CD4-positive, CD25-positive, alpha-beta regulatory T cell (primary cell): ENCODE data around the gene HPCAL4. TPM values are rescaled to one million over a fixed set of nuclear protein-coding genes. Genes with fewer than 3 reads are reported as not detected.
A peak's percentile ranks its signal among the peaks of the same experiment; 100 is the strongest.

Source experiments
- ATAC-seq, 2 donors: fragments of 150-1000 bp; cut with Tn5 transposase; one replicate each; pipeline ENCODE4 v1.10.0; 2021; ENCODE audit warnings: low read depth in 2 of 2, moderate number of reproducible peaks in 2 of 2, moderate library complexity in 1 of 2
- DNase-seq, 3 donors: peaks; one replicate each; pipeline versions ENCODE4 v3.0.0 to v3.0.0-alpha.2; 2012 to 2022; ENCODE audit warnings: mixed read lengths in 1 of 3
- H3K27ac ChIP-seq: one replicate; pipeline ENCODE4 v1.7.0; 2013; ENCODE audit warnings: mild to moderate bottlenecking, low read length; ENCODE audit not compliant: insufficient read depth, poor library complexity, severe bottlenecking
- H3K27me3 ChIP-seq: one replicate; pipeline ENCODE4 v1.7.0; 2013; ENCODE audit warnings: low read length; ENCODE audit not compliant: control insufficient read depth, insufficient read depth
- H3K36me3 ChIP-seq: one replicate; pipeline ENCODE4 v1.7.0; 2013; ENCODE audit warnings: mild to moderate bottlenecking, low read length, moderate library complexity; ENCODE audit not compliant: control insufficient read depth, insufficient read depth
- H3K4me1 ChIP-seq: 2 replicates; pipeline ENCODE4 v1.7.0; 2013; ENCODE audit warnings: mild to moderate bottlenecking, low read length; ENCODE audit not compliant: insufficient read depth, control insufficient read depth, poor library complexity, severe bottlenecking
- H3K4me3 ChIP-seq: one replicate; pipeline ENCODE4 v1.7.0; 2013; ENCODE audit warnings: low read depth, mild to moderate bottlenecking, low read length, moderate library complexity
- H3K9me3 ChIP-seq, 2 experiments: 1 replicate in 1 of 2; 2 replicates in 1 of 2; pipeline ENCODE4 v1.7.0; 2013; ENCODE audit warnings: low read length in 2 of 2, mild to moderate bottlenecking in 1 of 2, moderate library complexity in 1 of 2; ENCODE audit not compliant: control insufficient read depth in 2 of 2
- H3K27ac Mint-ChIP-seq, 3 donors: one replicate each; pipeline ENCODE4 v1.8.0; 2020 to 2022; ENCODE audit warnings: mild to moderate bottlenecking in 3 of 3, mixed read lengths in 3 of 3, moderate library complexity in 2 of 3
- H3K27me3 Mint-ChIP-seq: one replicate; pipeline ENCODE4 v1.8.0; 2022; ENCODE audit warnings: mild to moderate bottlenecking, mixed read lengths
- H3K36me3 Mint-ChIP-seq: one replicate; pipeline ENCODE4 v1.8.0; 2020; ENCODE audit warnings: mixed read lengths
- H3K4me1 Mint-ChIP-seq, 4 donors: one replicate each; pipeline ENCODE4 v1.8.0; 2020 to 2022; ENCODE audit warnings: mixed read lengths in 4 of 4, mild to moderate bottlenecking in 1 of 4
- H3K4me3 Mint-ChIP-seq, 4 donors: one replicate each; pipeline ENCODE4 v1.8.0; 2020 to 2022; ENCODE audit warnings: mild to moderate bottlenecking in 4 of 4, mixed read lengths in 4 of 4, moderate library complexity in 3 of 4
- H3K9me3 Mint-ChIP-seq, 7 donors: one replicate each; pipeline ENCODE4 v1.8.0; 2020 to 2022; ENCODE audit warnings: mixed read lengths in 7 of 7, mild to moderate bottlenecking in 3 of 7, moderate library complexity in 2 of 7
- polyA plus RNA-seq, 4 donors: library from polyadenylated mRNA; unstranded; fragments of 300-500 nt; fragmentation: Illumina TruSeq; gene quantifications; one replicate each; pipeline ENCODE4 v1.2.3, GENCODE V29; 2021
- total RNA-seq: library from RNA; stranded (reverse); gene quantifications from one replicate; pipeline ENCODE4 v1.2.3, GENCODE V29; 2022

Gene HPCAL4
- total and polyA plus RNA-seq, 5 donors from 2014 or later = 9.5 to 19.7 (median 13.8) TPM

DNA sequence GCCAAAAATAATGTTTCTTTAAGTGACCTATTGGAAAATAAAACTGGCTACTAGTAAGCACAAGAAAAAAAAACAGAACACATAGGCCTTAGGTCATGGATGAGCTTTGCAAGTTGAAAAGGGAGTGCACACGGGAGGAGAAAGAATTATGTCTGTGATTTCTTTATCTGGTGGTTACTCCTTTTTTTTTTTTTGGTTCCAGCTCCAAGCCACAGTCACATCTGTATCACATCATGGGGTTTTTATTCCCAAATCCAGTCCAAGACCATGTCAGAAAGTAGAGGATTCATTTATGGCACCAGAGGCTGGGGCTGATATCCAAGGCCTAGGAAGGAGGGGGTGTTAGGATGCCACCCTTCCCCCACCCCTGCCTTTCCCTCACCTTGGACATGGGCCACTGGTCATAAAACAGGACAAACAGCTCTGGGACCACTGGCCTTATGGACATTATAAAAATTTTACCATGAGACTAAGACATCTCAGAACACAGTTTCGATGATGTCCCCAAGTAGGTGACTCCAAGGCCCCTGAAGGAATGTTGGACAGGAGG lies 41.5 kb downstream of the HPCAL4 start:
- H3K27me3 Mint-ChIP-seq = peaks cover 9% of the 10 kb centered on the region
- no peak overlapping the region for H3K4me3 Mint-ChIP-seq
- H3K36me3 Mint-ChIP-seq = no peaks in the 10 kb centered on the region
- no peaks in the 10 kb centered on the region for H3K9me3 Mint-ChIP-seq
- Histone ChIP-seq H3K27ac (no peak overlapping the region), H3K4me3 (no peak overlapping the region), H3K27me3 (no peaks in the 10 kb centered on the region), H3K36me3 (no peaks in the 10 kb centered on the region), H3K4me1 (peaks cover 4% of the 10 kb centered on the region), H3K9me3 (no peaks in the 10 kb centered on the region)
- H3K4me1 Mint-ChIP-seq = peaks cover 0 to 6% (median 4%) of the 10 kb centered on the region in 4 donors
- DNase-seq (no peak), ATAC-seq (no peak)
- H3K27ac Mint-ChIP-seq = no peak overlapping the region

DNA sequence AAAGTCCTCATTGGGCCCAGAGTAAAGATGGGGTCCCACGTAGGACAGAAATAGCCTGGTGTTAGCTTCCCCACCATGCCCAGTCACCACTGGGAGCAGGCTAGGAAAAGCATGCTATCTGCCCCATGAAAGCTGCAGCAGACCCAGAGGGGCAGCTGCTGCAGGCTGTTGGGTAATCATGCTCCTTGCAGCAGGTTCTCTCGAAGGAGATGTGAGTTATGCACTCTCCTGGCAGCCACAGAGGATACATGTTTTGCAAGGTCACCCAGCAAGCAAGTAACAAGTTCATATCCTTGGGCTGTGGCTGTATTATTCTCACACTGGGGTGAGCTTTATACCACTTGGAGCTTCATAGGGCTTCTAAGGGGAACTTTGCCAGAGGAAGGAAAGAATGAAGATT lies 42.7 kb downstream of the HPCAL4 start:
- DNase-seq (no peak), ATAC-seq (no peak)
- H3K27me3 ChIP-seq = no peaks in the 10 kb centered on the region
- H3K4me1 Mint-ChIP-seq = peaks cover 0 to 4% (median 3%) of the 10 kb centered on the region in 4 donors
- no peaks in the 10 kb centered on the region for H3K36me3 ChIP-seq
- H3K9me3 Mint-ChIP-seq = no peaks in the 10 kb centered on the region
- peaks cover 5% of the 10 kb centered on the region for H3K27me3 Mint-ChIP-seq
- H3K4me1 ChIP-seq = no peaks in the 10 kb centered on the region
- no peaks in the 10 kb centered on the region for H3K9me3 ChIP-seq
- no peak overlapping the region for H3K4me3 ChIP-seq
- no peak overlapping the region for H3K4me3 Mint-ChIP-seq
- no peak overlapping the region for H3K27ac ChIP-seq
- peak overlapping the region in 1 of 3 donors; percentile 1 for H3K27ac Mint-ChIP-seq
- no peaks in the 10 kb centered on the region for H3K36me3 Mint-ChIP-seq

DNA sequence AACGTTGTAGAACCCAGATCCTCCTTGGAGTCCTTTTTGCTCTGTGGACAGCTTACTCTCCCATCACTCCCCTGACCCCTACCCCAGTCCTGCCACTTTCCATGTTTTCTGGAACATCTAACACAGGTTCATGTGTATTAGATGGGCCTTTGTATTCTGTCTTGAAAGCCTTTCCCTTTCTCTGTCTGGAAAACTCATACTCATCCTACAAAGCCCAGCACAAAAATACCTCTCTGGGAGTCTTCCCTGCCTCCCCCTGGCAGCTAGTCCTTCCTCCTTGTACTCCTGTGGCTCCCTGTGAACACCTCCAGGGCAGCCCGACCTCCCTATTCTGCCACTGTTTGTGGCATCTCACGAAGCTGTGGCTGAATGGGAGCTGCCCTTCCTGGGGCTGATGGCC lies 44.0 kb downstream of the HPCAL4 start:
- Histone ChIP-seq H3K9me3 (no peaks in the 10 kb centered on the region), H3K27me3 (no peaks in the 10 kb centered on the region), H3K36me3 (no peaks in the 10 kb centered on the region), H3K4me1 (no peaks in the 10 kb centered on the region), H3K4me3 (no peak overlapping the region), H3K27ac (no peak overlapping the region)
- no peak overlapping the region for H3K4me3 Mint-ChIP-seq
- ATAC-seq (no peak), DNase-seq (no peak)
- H3K36me3 Mint-ChIP-seq = no peaks in the 10 kb centered on the region
- H3K9me3 Mint-ChIP-seq = no peaks in the 10 kb centered on the region
- no peaks in the 10 kb centered on the region for H3K4me1 Mint-ChIP-seq
- peaks cover 5% of the 10 kb centered on the region for H3K27me3 Mint-ChIP-seq
- no peak overlapping the region for H3K27ac Mint-ChIP-seq

DNA sequence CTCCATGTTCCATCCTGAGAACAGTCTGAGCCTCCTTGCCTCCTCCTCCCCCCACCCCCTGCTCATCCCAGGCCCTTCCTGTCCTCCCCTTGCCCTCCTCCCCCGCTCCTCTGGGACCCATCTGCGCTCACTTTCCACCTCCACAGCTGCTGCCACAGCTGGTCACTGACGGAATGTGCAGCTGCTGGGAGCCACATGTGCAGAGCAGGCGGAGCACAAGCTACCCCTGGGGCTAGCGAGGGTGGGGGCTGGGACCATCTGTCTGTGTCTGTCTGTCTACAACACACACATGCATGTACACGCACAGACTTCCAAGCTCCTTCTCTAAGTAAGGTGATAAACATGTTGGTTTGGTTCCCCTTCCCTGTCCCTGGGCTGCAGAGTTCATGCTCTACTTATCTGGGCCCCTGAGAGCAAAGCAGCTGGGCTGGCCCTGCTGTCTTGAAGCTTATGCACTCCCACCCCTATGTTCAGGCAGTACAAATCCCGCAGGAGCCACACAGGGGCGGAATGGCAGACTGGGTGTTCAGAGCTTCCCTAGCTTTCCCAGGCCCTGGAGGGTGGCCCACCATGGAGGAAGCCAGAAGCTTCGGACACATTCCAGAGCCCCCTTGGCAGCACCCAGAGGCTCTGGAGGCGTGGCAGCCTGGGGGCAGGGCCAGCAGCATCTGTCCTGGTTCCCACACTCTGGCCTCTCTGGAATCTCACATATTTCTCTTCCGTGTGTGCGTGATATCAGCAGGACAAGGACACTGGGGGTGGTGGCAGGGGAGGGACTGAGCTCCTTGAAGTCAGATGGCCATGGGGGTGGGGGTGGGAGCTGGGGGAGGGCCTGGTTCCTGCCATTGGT lies 44.8 kb downstream of the HPCAL4 start:
- no peaks in the 10 kb centered on the region for H3K36me3 Mint-ChIP-seq
- ATAC-seq (no peak), DNase-seq (no peak)
- Histone ChIP-seq H3K27ac (no peak overlapping the region), H3K27me3 (no peaks in the 10 kb centered on the region), H3K4me3 (no peak overlapping the region), H3K4me1 (no peaks in the 10 kb centered on the region), H3K9me3 (no peaks in the 10 kb centered on the region), H3K36me3 (no peaks in the 10 kb centered on the region)
- H3K9me3 Mint-ChIP-seq = no peaks in the 10 kb centered on the region
- H3K27me3 Mint-ChIP-seq = peaks cover 5% of the 10 kb centered on the region
- no peaks in the 10 kb centered on the region for H3K4me1 Mint-ChIP-seq
- no peak overlapping the region for H3K4me3 Mint-ChIP-seq
- no peak overlapping the region for H3K27ac Mint-ChIP-seq

DNA sequence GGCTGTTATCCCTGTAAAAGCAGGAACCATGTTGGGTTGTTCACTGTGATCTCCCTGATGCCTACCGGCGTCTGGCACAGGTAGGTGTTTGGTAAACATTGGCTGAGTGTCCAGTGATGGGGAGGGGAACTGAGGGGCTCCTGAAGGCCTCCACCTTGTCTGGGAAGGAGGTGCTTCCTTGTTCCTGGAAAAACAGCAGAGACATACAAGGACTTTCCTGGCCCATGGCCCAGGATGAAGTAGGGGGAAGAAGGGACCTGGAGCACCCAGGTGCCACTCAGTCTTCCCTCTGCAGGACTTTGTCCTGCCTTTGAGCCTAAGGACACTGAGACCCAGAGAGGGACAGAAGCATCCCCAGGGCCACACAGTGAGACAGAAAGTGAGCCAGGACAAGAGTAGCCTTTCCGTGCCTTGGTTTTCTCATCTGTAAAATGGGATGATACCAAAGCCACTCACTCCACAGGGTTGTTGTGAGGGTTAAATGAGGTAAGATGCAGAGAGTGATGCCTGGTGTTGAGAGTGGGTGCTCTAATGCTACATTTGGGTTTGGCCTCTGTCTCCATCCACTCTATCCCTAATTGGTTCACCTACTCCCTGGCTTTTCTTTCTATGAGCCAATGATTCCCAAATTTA lies 45.7 kb downstream of the HPCAL4 start:
- Mint-ChIP-seq H3K27me3 (peaks cover 5% of the 10 kb centered on the region), H3K4me1 (no peaks in the 10 kb centered on the region), H3K9me3 (no peaks in the 10 kb centered on the region), H3K4me3 (no peak overlapping the region), H3K27ac (no peak overlapping the region), H3K36me3 (no peaks in the 10 kb centered on the region)
- Histone ChIP-seq H3K9me3 (no peaks in the 10 kb centered on the region), H3K4me3 (no peak overlapping the region), H3K36me3 (no peaks in the 10 kb centered on the region), H3K27me3 (no peaks in the 10 kb centered on the region), H3K4me1 (no peaks in the 10 kb centered on the region), H3K27ac (no peak overlapping the region)
- ATAC-seq = no peak
- no peak for DNase-seq

DNA sequence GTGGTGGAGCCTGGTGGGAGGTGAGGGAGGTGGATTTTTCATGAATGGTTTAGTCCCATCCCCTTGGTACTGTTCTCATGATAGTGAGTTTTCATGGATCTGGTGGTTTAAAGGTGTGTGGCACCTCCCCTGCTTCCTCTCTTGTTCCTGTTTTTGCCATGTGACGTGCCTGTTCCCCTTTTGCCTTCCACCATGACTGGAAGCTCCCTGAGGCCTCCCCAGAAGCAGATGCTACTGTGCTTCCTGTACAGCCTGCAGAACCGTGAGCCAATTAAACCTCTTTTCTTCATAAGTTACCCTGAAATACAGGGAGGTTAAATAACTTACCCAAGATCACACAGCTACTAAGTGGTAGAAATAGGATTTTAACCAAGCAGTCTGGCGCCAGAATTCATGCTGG lies 47.5 kb downstream of the HPCAL4 start:
- Mint-ChIP-seq H3K4me3 (no peak overlapping the region), H3K27ac (no peak overlapping the region), H3K9me3 (no peaks in the 10 kb centered on the region)

DNA sequence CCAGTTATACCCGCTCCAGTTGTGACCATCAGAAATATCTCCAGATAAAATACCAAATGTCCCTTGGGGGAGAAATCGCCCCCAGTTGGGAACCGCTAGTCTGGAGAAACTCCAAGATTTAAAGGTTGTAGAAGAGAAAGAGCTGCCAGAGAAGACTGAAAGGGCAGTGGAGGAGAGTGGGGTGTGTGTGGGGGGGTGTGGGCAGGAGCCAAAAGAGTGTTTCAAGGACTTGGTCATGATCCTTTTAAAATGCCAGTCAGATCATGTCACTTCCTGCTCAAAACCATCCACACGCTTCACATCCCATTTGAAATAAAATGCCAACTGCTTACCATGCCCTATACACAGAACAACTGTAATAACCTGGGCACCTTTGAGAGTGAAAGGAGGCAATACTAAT lies 48.4 kb downstream of the HPCAL4 start:
- H3K4me3 ChIP-seq = no peak overlapping the region
- peaks cover 7% of the 10 kb centered on the region for H3K27me3 ChIP-seq
- no peak overlapping the region for H3K27ac Mint-ChIP-seq
- no peak for DNase-seq
- peaks cover 14% of the 10 kb centered on the region for H3K27me3 Mint-ChIP-seq
- peaks cover 0 to 6% (median 0%) of the 10 kb centered on the region in 4 donors for H3K4me1 Mint-ChIP-seq
- H3K4me1 ChIP-seq = peaks cover 8% of the 10 kb centered on the region
- H3K9me3 ChIP-seq = no peaks in the 10 kb centered on the region
- H3K4me3 Mint-ChIP-seq = no peak overlapping the region
- H3K27ac ChIP-seq = no peak overlapping the region
- no peaks in the 10 kb centered on the region for H3K36me3 ChIP-seq
- no peaks in the 10 kb centered on the region for H3K36me3 Mint-ChIP-seq
- no peaks in the 10 kb centered on the region for H3K9me3 Mint-ChIP-seq
- no peak for ATAC-seq

More for the DNA sequence above, 47.5 kb downstream of the HPCAL4 start:
- DNase-seq (no peak), ATAC-seq (no peak)
- Histone ChIP-seq H3K36me3 (no peaks in the 10 kb centered on the region), H3K4me1 (peaks cover 8% of the 10 kb centered on the region), H3K27ac (no peak overlapping the region), H3K9me3 (no peaks in the 10 kb centered on the region), H3K27me3 (peaks cover 4% of the 10 kb centered on the region), H3K4me3 (no peak overlapping the region)
- Mint-ChIP-seq H3K4me1 (peaks cover 0 to 6% (median 0%) of the 10 kb centered on the region in 4 donors), H3K27me3 (peaks cover 5% of the 10 kb centered on the region), H3K36me3 (no peaks in the 10 kb centered on the region)
